Gastroesophageal sphincter (tissue), 3 donors: ENCODE data around the gene AIMP1.

Source experiments
- CTCF ChIP-seq, 4 experiments: fragments of 200-600 bp in 2 of 4; fragments of 450-650 bp in 2 of 4; sonication (generic) in 1 of 4; IDR thresholded peaks; one replicate each; pipeline ENCODE4 v1.5.1; 2017 to 2019; ENCODE audit warnings: antibody characterized with exemption in 4 of 4, mild to moderate bottlenecking in 2 of 4, moderate library complexity in 2 of 4
- EP300 ChIP-seq: sonication (generic); formaldehyde crosslinking; IDR thresholded peaks from one replicate; pipeline ENCODE4 v1.6.1; 2017; ENCODE audit warnings: antibody characterized with exemption, mild to moderate bottlenecking

- no peak for TF ChIP-seq EP300
- TF ChIP-seq CTCF (IDR thresholded peaks at IDR 0.05): no peak
Observed at GRCh38 chr4:106373026-106373425, 56.7 kb downstream of the AIMP1 start.
